GM23248 (cell line): ENCODE measurements around the gene ZNF165. TPM values are rescaled to one million over a fixed set of nuclear protein-coding genes. Genes with fewer than 3 reads are reported as not detected.
A peak's percentile ranks its signal among the peaks of the same experiment; 100 is the strongest.
"Not testable (repeated sequence)": the region's sequence is repeated elsewhere in the genome, so short reads cannot be mapped to it uniquely, and the experiment has no call there.

Experiments used
- DNase-seq: peaks from one replicate; pipeline ENCODE4 v3.0.0-alpha.2; 2015
- H2AFZ ChIP-seq: fragments of 200-600 bp; sonication (generic); 2 replicates; pipeline ENCODE4 v1.6.1; 2016; ENCODE audit warnings: antibody characterized with exemption
- H3F3A ChIP-seq: fragments of 200-600 bp; sonication (generic); 2 replicates; pipeline ENCODE4 v1.6.1; 2016; ENCODE audit warnings: mild to moderate bottlenecking, antibody characterized with exemption, mixed run types; ENCODE audit not compliant: insufficient read depth
- H3K27ac ChIP-seq: fragments of 200-600 bp; sonication (generic); 2 replicates; pipeline ENCODE4 v1.5.1; 2016; ENCODE audit warnings: mild to moderate bottlenecking
- H3K27me3 ChIP-seq: fragments of 200-600 bp; sonication (generic); replicated peaks from 2 replicates; pipeline ENCODE4 v1.6.1; 2016; ENCODE audit warnings: mild to moderate bottlenecking; ENCODE audit not compliant: insufficient read depth
- H3K36me3 ChIP-seq: fragments of 200-600 bp; sonication (generic); 2 replicates; pipeline ENCODE4 v1.6.1; 2016; ENCODE audit warnings: low read depth, mild to moderate bottlenecking
- H3K4me1 ChIP-seq: fragments of 200-600 bp; sonication (generic); 2 replicates; pipeline ENCODE4 v1.6.1; 2016; ENCODE audit warnings: mild to moderate bottlenecking; ENCODE audit not compliant: insufficient read depth
- H3K4me2 ChIP-seq: fragments of 200-600 bp; sonication (generic); one replicate; pipeline ENCODE4 v1.6.1; 2016; ENCODE audit warnings: mild to moderate bottlenecking; ENCODE audit not compliant: unreplicated experiment
- H3K4me3 ChIP-seq: fragments of 200-600 bp; sonication (generic); 2 replicates; pipeline ENCODE4 v1.5.1; 2016; ENCODE audit warnings: mild to moderate bottlenecking
- H3K79me2 ChIP-seq: fragments of 200-600 bp; sonication (generic); 2 replicates; pipeline ENCODE4 v1.6.1; 2016; ENCODE audit warnings: mild to moderate bottlenecking; ENCODE audit not compliant: insufficient read depth
- H3K9ac ChIP-seq: fragments of 200-600 bp; sonication (generic); 2 replicates; pipeline ENCODE4 v1.6.1; 2016; ENCODE audit warnings: mild to moderate bottlenecking
- H3K9me2 ChIP-seq: fragments of 200-600 bp; sonication (generic); 2 replicates; pipeline ENCODE4 v1.6.1; 2016; ENCODE audit warnings: mixed run types, mild to moderate bottlenecking, moderate library complexity; ENCODE audit not compliant: insufficient read depth
- H3K9me3 ChIP-seq: fragments of 200-600 bp; sonication (generic); one replicate; pipeline ENCODE4 v1.6.1; 2017; ENCODE audit warnings: low read depth
- H4K20me1 ChIP-seq: fragments of 200-600 bp; sonication (generic); 2 replicates; pipeline ENCODE4 v1.6.0; 2016; ENCODE audit not compliant: insufficient read depth
- EZH2 ChIP-seq: fragments of 200-600 bp; sonication (generic); IDR thresholded peaks from 2 replicates; pipeline ENCODE4 v1.6.1; 2018; ENCODE audit warnings: antibody characterized with exemption, mild to moderate bottlenecking; ENCODE audit not compliant: insufficient read depth, poor library complexity, severe bottlenecking
- EZH2phosphoT487 ChIP-seq: fragments of 200-600 bp; sonication (generic); IDR thresholded peaks from 2 replicates; pipeline ENCODE4 v1.6.1; 2018; ENCODE audit warnings: antibody characterized with exemption, moderate library complexity, mild to moderate bottlenecking, low read depth; ENCODE audit not compliant: insufficient read depth
- WGBS, 2 experiments: methylation state at CpG; one replicate each; pipeline ENCODE4 v1.1.6; 2015 to 2017; ENCODE audit warnings: low lambda C conversion rate in 2 of 2, low coverage in 1 of 2; ENCODE audit errors: missing lambda C conversion rate in 2 of 2; 5-methylcytosine and 5-hydroxymethylcytosine counted together
- in situ Hi-C: fragments of 300-500 bp; cut with MboI; formaldehyde crosslinking; loops from 2 replicates; pipeline ENCODE4 v1.15.0; 2020
- polyA plus RNA-seq: library from polyadenylated mRNA; unstranded; fragments of >200 nt; fragmentation: Nextera tagmentation; extraction: Ambion mirVana; gene quantifications from 2 replicates; pipeline ENCODE4 v1.2.1, GENCODE V29; 2016
- total RNA-seq: library from RNA; depleted of rRNA; stranded (reverse); fragments of >200 nt; shearing (Covaris generic); gene quantifications from 2 replicates; pipeline ENCODE4 v1.2.3, GENCODE V29; 2014; rRNA removed

The ZNF165 gene
- total RNA-seq = 0.25 and 0.86 TPM in 2 replicates
- 0.41 and 0.81 TPM in 2 replicates for polyA plus RNA-seq

DNA sequence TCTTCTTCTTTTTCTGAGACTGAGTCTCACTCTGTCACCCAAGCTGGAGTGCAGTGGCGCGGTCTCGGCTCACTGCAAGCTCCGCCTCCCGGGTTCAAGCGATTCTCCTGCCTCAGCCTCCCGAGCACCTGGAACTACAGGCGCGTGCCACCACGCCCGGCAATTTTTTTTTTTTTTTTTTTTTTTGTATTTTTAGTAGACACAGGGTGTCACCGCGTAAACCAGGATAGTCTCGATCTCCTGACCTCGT lies at the start of gene ZNF165:
TSS of gene ZNF165 (plus strand) at position 188 of the 250 bp plus-strand sequence. CDS start 4,913 bp downstream, outside the sequence.
- H4K20me1 ChIP-seq, H3K27me3 ChIP-seq, H3K79me2 ChIP-seq, H3K4me1 ChIP-seq, H3F3A ChIP-seq, in situ Hi-C loops, H3K36me3 ChIP-seq, DNase-seq, H3K9me2 ChIP-seq, H3K9me3 ChIP-seq: not testable (repeated sequence)
- WGBS, 2 experiments = 2 to 3% methylated on average over 11 to 15 of the region's 15 CpGs
- H3K27ac ChIP-seq = peak within 1 kb of the TSS; percentile 88
- H3K4me3 ChIP-seq = peak within 1 kb of the TSS; percentile 88
- peak within 1 kb of the TSS; percentile 98 for H2AFZ ChIP-seq
- H3K4me2 ChIP-seq = peak within 1 kb of the TSS; percentile 91
- peak within 1 kb of the TSS; percentile 93 for H3K9ac ChIP-seq

DNA sequence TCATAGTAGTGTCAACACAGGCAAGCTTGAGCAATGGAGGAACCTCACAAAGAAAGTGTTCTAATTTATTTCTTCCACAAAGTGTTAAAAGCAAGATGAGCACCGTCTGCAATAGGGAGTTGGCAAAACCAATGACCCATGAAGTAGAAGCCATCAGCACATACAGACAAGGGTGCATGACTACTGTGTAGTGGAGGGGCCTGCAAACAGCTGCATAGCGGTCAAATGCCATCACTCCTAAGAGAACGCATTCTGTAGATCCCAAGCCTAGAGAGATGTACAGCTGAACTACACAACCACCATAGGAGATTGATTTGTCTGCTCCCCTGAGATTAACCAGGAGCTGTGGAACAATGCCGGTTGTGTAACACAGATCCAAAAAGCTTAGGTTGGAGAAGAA lies 26.8 kb upstream of the ZNF165 start:
- Histone ChIP-seq H3K36me3 (no peaks in the 10 kb centered on the region), H3K9me3 (no peaks in the 10 kb centered on the region), H3K27me3 (no peaks in the 10 kb centered on the region), H4K20me1 (no peaks in the 10 kb centered on the region), H3K4me2 (no peak overlapping the region), H3K27ac (no peak overlapping the region), H3K9ac (no peak overlapping the region), H3K4me1 (no peaks in the 10 kb centered on the region), H2AFZ (no peak overlapping the region), H3F3A (no peaks in the 10 kb centered on the region), H3K9me2 (no peaks in the 10 kb centered on the region), H3K79me2 (no peaks in the 10 kb centered on the region), H3K4me3 (no peak overlapping the region)
- in situ Hi-C loops = no loop called here
- no peak for DNase-seq
- WGBS, 2 experiments = 38% methylated on average over 4 of the region's 4 CpGs
- no peak for TF ChIP-seq EZH2phosphoT487
- TF ChIP-seq EZH2 = no peak

GRCh38 chr6:28060405-28060804 lies 20.0 kb upstream of the ZNF165 start:
- no peak overlapping the region for H3K27ac ChIP-seq
- WGBS, 2 experiments = 16 to 20% methylated on average over 2 of the region's 2 CpGs
- no peak overlapping the region for H3K4me2 ChIP-seq
- H3K36me3 ChIP-seq = no peaks in the 10 kb centered on the region
- H3K9ac ChIP-seq = no peak overlapping the region
- no peaks in the 10 kb centered on the region for H3K4me1 ChIP-seq
- H4K20me1 ChIP-seq = no peaks in the 10 kb centered on the region
- H3K79me2 ChIP-seq = no peaks in the 10 kb centered on the region
- H2AFZ ChIP-seq = no peak overlapping the region
- in situ Hi-C loops = no loop called here
- TF ChIP-seq EZH2 (no peak), EZH2phosphoT487 (no peak)
- H3K9me2 ChIP-seq = no peaks in the 10 kb centered on the region
- H3K4me3 ChIP-seq = no peak overlapping the region
- H3F3A ChIP-seq = no peaks in the 10 kb centered on the region
- H3K27me3 ChIP-seq = no peaks in the 10 kb centered on the region
- no peaks in the 10 kb centered on the region for H3K9me3 ChIP-seq
- DNase-seq = no peak

DNA sequence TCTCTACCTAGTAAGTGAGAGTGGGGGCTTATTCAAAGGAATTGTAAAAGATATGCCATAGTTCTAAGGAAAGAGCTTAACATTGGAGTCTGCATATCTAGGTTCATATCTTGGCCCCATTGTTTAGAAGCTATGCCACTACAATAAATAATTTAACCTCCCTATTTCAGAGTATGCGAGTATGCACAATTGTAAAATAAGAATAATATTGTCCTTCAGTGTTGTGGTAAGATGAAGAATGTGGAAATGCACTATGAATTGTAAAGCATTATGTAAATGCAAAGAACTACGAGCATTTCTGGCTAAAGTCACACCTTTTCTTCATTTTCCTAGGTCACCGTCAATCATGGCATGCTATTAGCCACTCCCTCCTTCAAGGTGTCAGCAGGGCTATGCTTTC lies 16.1 kb upstream of the ZNF165 start:
- no peaks in the 10 kb centered on the region for H3K9me3 ChIP-seq
- H3K9ac ChIP-seq = no peak overlapping the region
- H3F3A ChIP-seq = no peaks in the 10 kb centered on the region
- no peaks in the 10 kb centered on the region for H3K27me3 ChIP-seq
- no peaks in the 10 kb centered on the region for H3K36me3 ChIP-seq
- in situ Hi-C loops = no loop called here
- H2AFZ ChIP-seq = no peak overlapping the region
- 44 to 50% methylated on average over 3 of the region's 3 CpGs for WGBS, 2 experiments
- no peaks in the 10 kb centered on the region for H3K79me2 ChIP-seq
- no peak overlapping the region for H3K4me3 ChIP-seq
- H3K9me2 ChIP-seq = no peaks in the 10 kb centered on the region
- H3K4me1 ChIP-seq = no peaks in the 10 kb centered on the region
- H3K4me2 ChIP-seq = no peak overlapping the region
- H3K27ac ChIP-seq = no peak overlapping the region
- no peaks in the 10 kb centered on the region for H4K20me1 ChIP-seq
- no peak for DNase-seq
- TF ChIP-seq EZH2 (no peak), EZH2phosphoT487 (no peak)

DNA sequence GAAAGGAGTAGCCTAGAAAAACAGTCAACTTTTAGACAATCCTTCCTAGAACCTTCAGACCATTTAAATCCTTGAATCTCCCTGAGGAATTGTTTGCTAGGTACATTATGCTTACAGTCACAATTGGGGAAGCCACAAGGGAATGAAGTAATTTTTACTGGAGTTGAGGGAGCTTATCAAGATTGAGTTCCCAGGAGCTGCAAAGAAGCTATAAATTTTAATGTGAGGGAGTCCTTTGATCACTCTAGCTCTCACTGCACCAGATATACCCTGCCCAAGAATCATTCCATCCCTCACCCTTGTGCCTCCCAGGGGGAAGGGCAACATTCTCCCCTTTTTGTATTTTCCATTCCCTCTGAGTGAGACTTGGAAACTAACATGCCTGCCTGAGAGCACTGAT lies 12.3 kb upstream of the ZNF165 start:
- H3K4me2 ChIP-seq = no peak overlapping the region
- H3K4me3 ChIP-seq = no peak overlapping the region
- H3K4me1 ChIP-seq = no peaks in the 10 kb centered on the region
- H3F3A ChIP-seq = no peaks in the 10 kb centered on the region
- no peaks in the 10 kb centered on the region for H3K27me3 ChIP-seq
- H3K9ac ChIP-seq = no peak overlapping the region
- no peak for DNase-seq
- in situ Hi-C loops = no loop called here
- H3K9me3 ChIP-seq = no peaks in the 10 kb centered on the region
- no peak overlapping the region for H2AFZ ChIP-seq
- no peak overlapping the region for H3K27ac ChIP-seq
- H4K20me1 ChIP-seq = no peaks in the 10 kb centered on the region
- no peaks in the 10 kb centered on the region for H3K9me2 ChIP-seq
- no peaks in the 10 kb centered on the region for H3K36me3 ChIP-seq
- TF ChIP-seq EZH2phosphoT487 (no peak), EZH2 (no peak)
- H3K79me2 ChIP-seq = no peaks in the 10 kb centered on the region

DNA sequence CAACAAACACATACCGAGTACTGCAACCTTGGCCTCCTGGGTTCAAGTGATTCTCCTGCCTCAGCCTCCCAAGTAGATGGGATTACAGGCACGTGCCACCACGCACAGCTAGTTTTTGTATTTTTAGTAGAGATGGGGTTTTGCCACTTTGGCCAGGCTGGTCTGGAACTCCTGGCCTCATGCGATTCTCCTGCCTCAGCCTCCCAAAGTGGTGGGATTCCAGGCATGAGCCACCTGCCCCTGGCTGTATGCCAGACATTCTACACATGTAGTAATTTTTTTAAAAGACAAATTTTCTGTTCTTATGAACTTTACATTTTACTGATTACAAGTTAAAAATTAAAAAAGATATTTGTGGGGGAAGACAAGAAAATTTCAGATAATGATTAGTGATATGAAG lies 9.4 kb upstream of the ZNF165 start:
- H3K4me1 ChIP-seq, H3K36me3 ChIP-seq, H2AFZ ChIP-seq, DNase-seq, H3K4me3 ChIP-seq, H3K9me3 ChIP-seq, H3K9ac ChIP-seq, H3K79me2 ChIP-seq, H4K20me1 ChIP-seq, H3K4me2 ChIP-seq, H3K27me3 ChIP-seq, H3F3A ChIP-seq, H3K9me2 ChIP-seq, H3K27ac ChIP-seq, in situ Hi-C loops: not testable (repeated sequence)
- 50 to 57% methylated on average over 4 of the region's 4 CpGs for WGBS, 2 experiments
